Thoracic aorta (tissue), 2 donors: ENCODE measurements around the gene GK. TPM values are rescaled to one million over a fixed set of nuclear protein-coding genes. Genes with fewer than 3 reads are reported as not detected.
"Not testable (repeated sequence)": the region's sequence is repeated elsewhere in the genome, so short reads cannot be mapped to it uniquely, and the experiment has no call there.

Source experiments
- ATAC-seq: fragments of 150-250 bp; one replicate; pipeline ENCODE4 v1.8.0; 2017; ENCODE audit warnings: low read depth; ENCODE audit not compliant: insufficient number of reproducible peaks, low FRiP score
- DNase-seq: peaks from one replicate; pipeline ENCODE4 v3.0.0-alpha.2; 2020; ENCODE audit warnings: low spot score
- H3K27ac ChIP-seq, 2 donors: fragments of 200-600 bp; sonication (generic); 1 replicate in 1 of 2; 2 replicates in 1 of 2; pipeline ENCODE4 v1.5.1; 2016; ENCODE audit warnings: mild to moderate bottlenecking in 2 of 2, moderate library complexity in 2 of 2
- H3K27me3 ChIP-seq: fragments of 200-600 bp; sonication (generic); replicated peaks from 2 replicates; pipeline ENCODE4 v1.6.0; 2016; ENCODE audit warnings: mild to moderate bottlenecking; ENCODE audit not compliant: insufficient read depth
- H3K36me3 ChIP-seq: fragments of 200-600 bp; sonication (generic); one replicate; pipeline ENCODE4 v1.5.1; 2016
- H3K4me1 ChIP-seq, 2 donors: fragments of 200-600 bp; sonication (generic); 1 replicate in 1 of 2; 2 replicates in 1 of 2; pipeline versions ENCODE4 v1.5.1 to v1.6.0; 2016; ENCODE audit warnings: low read depth in 2 of 2, mild to moderate bottlenecking in 1 of 2; ENCODE audit not compliant: control insufficient read depth in 1 of 2
- H3K4me3 ChIP-seq: fragments of 200-600 bp; sonication (generic); 2 replicates; pipeline ENCODE4 v1.5.1; 2016; ENCODE audit warnings: mild to moderate bottlenecking
- H3K9me3 ChIP-seq: fragments of 200-600 bp; sonication (generic); 2 replicates; pipeline ENCODE4 v1.5.1; 2016
- total RNA-seq, 2 donors: library from RNA; depleted of rRNA; stranded (reverse); fragments of >200 nt; gene quantifications; one replicate each; pipeline versions ENCODE4 v1.1.0 to v1.2.3, GENCODE V29; 2016
- TF ChIP-seq, protein P1 (sequence below): fragments of 200-600 bp; sonication (generic); IDR thresholded peaks from one replicate; pipeline ENCODE4 v1.5.1; 2019; ENCODE audit warnings: antibody characterized with exemption

GK gene
- total RNA-seq, 2 donors from 2014 or later = 12.9 to 15.2 TPM

DNA sequence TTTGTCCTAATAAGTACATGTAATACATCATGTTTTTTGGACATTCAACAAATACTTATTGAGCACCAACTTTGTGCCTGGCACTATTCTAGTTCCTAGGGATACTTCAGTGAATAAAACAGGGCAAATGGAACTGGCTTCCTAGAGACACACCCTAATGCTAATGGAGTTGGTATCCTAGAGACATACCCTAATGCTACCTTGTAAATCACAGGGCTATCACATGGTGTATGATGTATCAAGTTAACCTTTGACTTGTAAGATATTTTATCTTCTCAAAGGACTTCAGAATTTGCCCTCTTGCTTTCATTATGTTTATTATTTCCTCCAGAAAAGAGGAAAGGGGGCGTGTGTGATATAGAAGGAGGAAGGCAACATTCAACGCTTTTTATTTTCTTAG is 10.1 kb downstream of the GK start:
- Histone ChIP-seq H3K9me3 (no peaks in the 10 kb centered on the region), H3K4me1 (no peaks in the 10 kb centered on the region), H3K27ac (no peak overlapping the region), H3K27me3 (no peaks in the 10 kb centered on the region), H3K4me3 (no peak overlapping the region), H3K36me3 (no peaks in the 10 kb centered on the region)
- ATAC-seq = no peak
- TF ChIP-seq, protein P1, sequence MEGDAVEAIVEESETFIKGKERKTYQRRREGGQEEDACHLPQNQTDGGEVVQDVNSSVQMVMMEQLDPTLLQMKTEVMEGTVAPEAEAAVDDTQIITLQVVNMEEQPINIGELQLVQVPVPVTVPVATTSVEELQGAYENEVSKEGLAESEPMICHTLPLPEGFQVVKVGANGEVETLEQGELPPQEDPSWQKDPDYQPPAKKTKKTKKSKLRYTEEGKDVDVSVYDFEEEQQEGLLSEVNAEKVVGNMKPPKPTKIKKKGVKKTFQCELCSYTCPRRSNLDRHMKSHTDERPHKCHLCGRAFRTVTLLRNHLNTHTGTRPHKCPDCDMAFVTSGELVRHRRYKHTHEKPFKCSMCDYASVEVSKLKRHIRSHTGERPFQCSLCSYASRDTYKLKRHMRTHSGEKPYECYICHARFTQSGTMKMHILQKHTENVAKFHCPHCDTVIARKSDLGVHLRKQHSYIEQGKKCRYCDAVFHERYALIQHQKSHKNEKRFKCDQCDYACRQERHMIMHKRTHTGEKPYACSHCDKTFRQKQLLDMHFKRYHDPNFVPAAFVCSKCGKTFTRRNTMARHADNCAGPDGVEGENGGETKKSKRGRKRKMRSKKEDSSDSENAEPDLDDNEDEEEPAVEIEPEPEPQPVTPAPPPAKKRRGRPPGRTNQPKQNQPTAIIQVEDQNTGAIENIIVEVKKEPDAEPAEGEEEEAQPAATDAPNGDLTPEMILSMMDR = no peak
- no peak for DNase-seq

DNA sequence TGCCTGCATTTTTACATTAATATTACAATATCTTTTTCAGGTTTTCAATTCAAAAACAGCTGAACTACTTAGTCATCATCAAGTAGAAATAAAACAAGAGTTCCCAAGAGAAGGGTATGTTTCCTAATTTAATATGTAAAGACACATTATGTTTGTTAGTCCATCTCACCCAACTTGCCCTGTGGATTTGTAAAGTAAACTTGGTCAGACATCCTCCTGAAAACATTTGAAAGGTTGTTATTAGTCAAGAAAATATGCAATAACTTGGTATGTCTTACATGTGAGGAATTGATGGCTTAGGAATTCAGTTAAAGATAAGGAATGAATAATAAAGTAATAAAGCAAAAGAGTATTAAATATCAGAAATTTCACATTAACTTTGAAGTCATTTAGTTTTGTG is 12.2 kb downstream of the GK start:
- DNase-seq = no peak
- Histone ChIP-seq H3K36me3 (no peaks in the 10 kb centered on the region), H3K27me3 (no peaks in the 10 kb centered on the region), H3K4me1 (no peaks in the 10 kb centered on the region), H3K4me3 (no peak overlapping the region), H3K27ac (no peak overlapping the region), H3K9me3 (no peaks in the 10 kb centered on the region)
- no peak for ATAC-seq
- TF ChIP-seq, protein P1 = no peak

- Histone ChIP-seq H3K27me3 (no peaks in the 10 kb centered on the region), H3K9me3 (no peaks in the 10 kb centered on the region), H3K27ac (no peak overlapping the region), H3K36me3 (no peaks in the 10 kb centered on the region), H3K4me1 (no peaks in the 10 kb centered on the region), H3K4me3 (no peak overlapping the region)
- TF ChIP-seq, protein P1 = no peak
- no peak for ATAC-seq
- DNase-seq = no peak
Observed at GRCh38 chrX:30666094-30666493, 12.9 kb downstream of the GK start.

GRCh38 chrX:30668581-30668980 is 15.4 kb downstream of the GK start:
- no peaks in the 10 kb centered on the region for H3K4me1 ChIP-seq
- no peaks in the 10 kb centered on the region for H3K27me3 ChIP-seq
- no peaks in the 10 kb centered on the region for H3K9me3 ChIP-seq
- H3K4me3 ChIP-seq = no peak overlapping the region
- ATAC-seq (no peak), DNase-seq (no peak)
- no peak overlapping the region for H3K27ac ChIP-seq
- TF ChIP-seq, protein P1 = no peak
- no peaks in the 10 kb centered on the region for H3K36me3 ChIP-seq

- H3K36me3 ChIP-seq, H3K27ac ChIP-seq, H3K4me3 ChIP-seq, H3K27me3 ChIP-seq, H3K9me3 ChIP-seq, ATAC-seq, DNase-seq, H3K4me1 ChIP-seq: not testable (repeated sequence)
Observed at GRCh38 chrX:30671189-30671588, 18.0 kb downstream of the GK start.

GRCh38 chrX:30673127-30673796 is 20.0 kb downstream of the GK start:
- TF ChIP-seq, protein P1 = no peak
- H3K27ac ChIP-seq = no peak overlapping the region

More at GRCh38 chrX:30673127-30673796, 20.0 kb downstream of the GK start:
- ATAC-seq = no peak
- Histone ChIP-seq H3K4me3 (no peak overlapping the region), H3K36me3 (no peaks in the 10 kb centered on the region), H3K9me3 (no peaks in the 10 kb centered on the region), H3K4me1 (no peaks in the 10 kb centered on the region), H3K27me3 (no peaks in the 10 kb centered on the region)
- DNase-seq = no peak
